Mesenchymal stem cell (in vitro differentiated cells and primary cell): ENCODE results near the gene KIF25.

Experiments
- DNase-seq: peaks from one replicate; pipeline ENCODE4 v3.0.0-alpha.2; 2013
- H2AFZ ChIP-seq: one replicate; pipeline ENCODE4 v1.6.1; 2013; ENCODE audit warnings: low read depth, mild to moderate bottlenecking, control low read depth, inconsistent platforms, low read length, moderate library complexity
- H2AK5ac ChIP-seq: 2 replicates; pipeline ENCODE4 v1.6.1; 2013; ENCODE audit warnings: low read length, moderate library complexity, mild to moderate bottlenecking, inconsistent platforms; ENCODE audit not compliant: severe bottlenecking
- H2BK120ac ChIP-seq: one replicate; pipeline ENCODE4 v1.6.1; 2013; ENCODE audit warnings: low read depth, mild to moderate bottlenecking, inconsistent platforms, low read length, moderate library complexity
- H2BK12ac ChIP-seq, 2 experiments: one replicate each; pipeline ENCODE4 v1.6.1; 2013; ENCODE audit warnings: inconsistent platforms in 2 of 2, low read length in 2 of 2, mild to moderate bottlenecking in 2 of 2, moderate library complexity in 2 of 2, control low read depth in 1 of 2
- H2BK15ac ChIP-seq: one replicate; pipeline ENCODE4 v1.6.1; 2013; ENCODE audit warnings: mild to moderate bottlenecking, low read depth, inconsistent platforms; ENCODE audit not compliant: poor library complexity, severe bottlenecking
- H2BK5ac ChIP-seq: 2 replicates; pipeline ENCODE4 v1.6.1; 2013; ENCODE audit warnings: low read depth, mild to moderate bottlenecking, low read length, control low read depth, inconsistent platforms; ENCODE audit not compliant: poor library complexity, severe bottlenecking
- H3K14ac ChIP-seq, 2 experiments: one replicate each; pipeline ENCODE4 v1.6.1; 2013; ENCODE audit warnings: inconsistent platforms in 2 of 2, low read length in 2 of 2, control low read depth in 1 of 2, mild to moderate bottlenecking in 1 of 2, moderate library complexity in 1 of 2
- H3K18ac ChIP-seq, 2 experiments: one replicate each; pipeline ENCODE4 v1.6.1; 2013; ENCODE audit warnings: inconsistent platforms in 2 of 2, low read length in 2 of 2, control low read depth in 1 of 2, low read depth in 1 of 2, mild to moderate bottlenecking in 1 of 2
- H3K23ac ChIP-seq, 2 experiments: one replicate each; pipeline ENCODE4 v1.6.1; 2013; ENCODE audit warnings: inconsistent platforms in 2 of 2, low read length in 2 of 2, mild to moderate bottlenecking in 2 of 2, moderate library complexity in 2 of 2, control low read depth in 1 of 2
- H3K27ac ChIP-seq: 2 replicates; pipeline ENCODE4 v1.5.1; 2013; ENCODE audit warnings: mild to moderate bottlenecking, moderate library complexity, low read length, control low read depth, inconsistent platforms; ENCODE audit not compliant: poor library complexity, severe bottlenecking
- H3K27me3 ChIP-seq, 2 experiments: 2 replicates each; pipeline versions ENCODE4 v1.6.1 to v1.7.0; 2013; ENCODE audit warnings: low read length in 2 of 2, mild to moderate bottlenecking in 2 of 2, moderate library complexity in 2 of 2, control low read depth in 1 of 2, inconsistent platforms in 1 of 2; ENCODE audit not compliant: control insufficient read depth in 1 of 2, insufficient read depth in 1 of 2
- H3K36me3 ChIP-seq, 2 experiments: 2 replicates each; pipeline versions ENCODE4 v1.6.1 to v1.7.0; 2013; ENCODE audit warnings: low read length in 2 of 2, control low read depth in 1 of 2, inconsistent platforms in 1 of 2, low read depth in 1 of 2, mild to moderate bottlenecking in 1 of 2; ENCODE audit not compliant: insufficient read depth in 2 of 2, control insufficient read depth in 1 of 2
- H3K4ac ChIP-seq, 2 experiments: one replicate each; pipeline ENCODE4 v1.6.1; 2013; ENCODE audit warnings: inconsistent platforms in 2 of 2, low read length in 2 of 2, mild to moderate bottlenecking in 2 of 2, moderate library complexity in 2 of 2, control low read depth in 1 of 2, low read depth in 1 of 2
- H3K4me1 ChIP-seq: 2 replicates; pipeline ENCODE4 v1.6.1; 2013; ENCODE audit warnings: low read depth, low read length, control low read depth; ENCODE audit not compliant: control insufficient read depth, insufficient read depth
- H3K4me2 ChIP-seq: 2 replicates; pipeline ENCODE4 v1.6.1; 2013; ENCODE audit warnings: low read length, mild to moderate bottlenecking, inconsistent platforms; ENCODE audit not compliant: poor library complexity, severe bottlenecking
- H3K4me3 ChIP-seq, 2 experiments: 2 replicates each; pipeline versions ENCODE4 v1.5.1 to v1.7.0; 2013; ENCODE audit warnings: low read length in 2 of 2, mild to moderate bottlenecking in 2 of 2, control low read depth in 1 of 2, low read depth in 1 of 2; ENCODE audit not compliant: insufficient read depth in 1 of 2
- H3K79me1 ChIP-seq: replicated peaks from 2 replicates; pipeline ENCODE4 v1.6.1; 2013; ENCODE audit warnings: mild to moderate bottlenecking, control low read depth, low read length, inconsistent platforms; ENCODE audit not compliant: poor library complexity, severe bottlenecking
- H3K9ac ChIP-seq: 2 replicates; pipeline ENCODE4 v1.7.0; 2013; ENCODE audit warnings: mild to moderate bottlenecking, low read length, moderate library complexity
- H3K9me3 ChIP-seq: 2 replicates; pipeline ENCODE4 v1.7.0; 2013; ENCODE audit warnings: mild to moderate bottlenecking, low read length; ENCODE audit not compliant: control insufficient read depth
- H4K8ac ChIP-seq: one replicate; pipeline ENCODE4 v1.6.1; 2013; ENCODE audit warnings: inconsistent platforms, mild to moderate bottlenecking, low read length, moderate library complexity
- H4K91ac ChIP-seq: one replicate; pipeline ENCODE4 v1.6.1; 2013; ENCODE audit warnings: mild to moderate bottlenecking, low read length, inconsistent platforms
- WGBS: methylation state at CpG from one replicate; pipeline ENCODE4 v1.1.7; 2013; ENCODE audit warnings: mixed read lengths; 5-methylcytosine and 5-hydroxymethylcytosine counted together

The KIF25 gene

DNA sequence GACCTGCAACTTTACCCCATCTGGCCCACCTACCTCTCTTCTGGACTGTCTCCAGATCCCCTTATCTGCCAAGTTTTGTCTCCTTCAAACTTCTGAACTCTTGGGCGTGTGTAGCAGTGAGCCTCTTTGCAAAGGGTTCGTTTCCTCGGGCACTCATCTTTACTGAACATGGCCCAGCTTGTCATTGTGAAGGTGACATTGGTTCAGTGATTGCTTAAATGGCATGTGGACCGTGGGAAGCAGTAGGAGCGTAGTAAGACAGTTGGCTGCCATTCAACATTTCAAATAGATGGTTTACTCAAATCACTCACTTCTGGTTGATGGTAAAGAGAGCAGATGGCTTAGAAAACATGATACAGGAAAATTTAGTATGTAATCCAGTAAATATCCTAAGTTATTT is 34.8 kb upstream of the KIF25 start:
- H3K4me3 ChIP-seq = no peak overlapping the region
- no peak overlapping the region for H3K18ac ChIP-seq

DNA sequence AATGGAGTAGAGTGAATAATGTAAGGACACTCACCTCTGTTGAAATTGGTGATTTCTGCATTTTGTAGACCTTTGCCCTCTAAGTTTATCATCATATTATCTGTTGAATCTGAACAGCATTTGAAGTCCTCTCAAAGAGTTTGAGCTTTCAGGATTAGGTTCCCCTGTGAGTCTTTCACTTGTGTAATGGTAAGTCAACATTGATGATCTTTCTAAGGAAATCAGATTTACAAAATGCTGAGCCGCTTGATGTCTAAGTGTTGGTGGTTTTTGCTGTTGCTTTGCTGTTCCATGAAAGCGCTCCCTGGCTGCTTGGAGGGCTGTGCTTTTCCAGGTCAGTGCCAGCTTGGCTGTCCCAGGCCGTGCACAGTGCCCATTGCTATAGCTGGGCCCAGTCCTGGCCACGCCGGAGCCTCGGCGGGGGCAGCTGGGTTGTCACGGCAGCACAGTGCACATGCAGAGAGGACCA is 33.8 kb upstream of the KIF25 start:
- peaks cover 15% of the 10 kb centered on the region for H3K79me1 ChIP-seq
- H3K9ac ChIP-seq = no peak overlapping the region
- no peak overlapping the region for H3K27ac ChIP-seq
- H3K4me3 ChIP-seq = no peak overlapping the region
- H3K18ac ChIP-seq = no peak overlapping the region
- H3K27me3 ChIP-seq = no peaks in the 10 kb centered on the region
- H2BK12ac ChIP-seq = peak overlapping the region in 1 of 2 experiments; percentile 51
- no peak for DNase-seq
- no peak overlapping the region for H4K8ac ChIP-seq
- H2BK15ac ChIP-seq = no peak overlapping the region
- H3K4me1 ChIP-seq = peaks cover 5% of the 10 kb centered on the region
- no peak overlapping the region for H2AFZ ChIP-seq
- no peaks in the 10 kb centered on the region for H3K9me3 ChIP-seq
- no peak overlapping the region for H4K91ac ChIP-seq
- H3K23ac ChIP-seq = no peak overlapping the region
- H2BK5ac ChIP-seq = no peak overlapping the region
- WGBS = 93% methylated on average over 4 of the region's 8 CpGs
- no peak overlapping the region for H2AK5ac ChIP-seq
- no peak overlapping the region for H3K4me2 ChIP-seq
- H3K4ac ChIP-seq = no peak overlapping the region
- H3K14ac ChIP-seq = no peak overlapping the region
- H3K36me3 ChIP-seq = peaks cover 28 to 50% of the 10 kb centered on the region in 2 experiments
- no peak overlapping the region for H2BK120ac ChIP-seq

More for the DNA sequence above, 34.8 kb upstream of the KIF25 start:
- no peak overlapping the region for H3K4me2 ChIP-seq
- peaks cover 17% of the 10 kb centered on the region for H3K79me1 ChIP-seq
- no peak for DNase-seq
- peaks cover 26 to 46% of the 10 kb centered on the region in 2 experiments for H3K36me3 ChIP-seq
- H2BK120ac ChIP-seq = no peak overlapping the region
- peaks cover 6% of the 10 kb centered on the region for H3K4me1 ChIP-seq
- no peak overlapping the region for H3K27ac ChIP-seq
- H3K14ac ChIP-seq = no peak overlapping the region
- no peak overlapping the region for H2BK12ac ChIP-seq
- no peak overlapping the region for H3K9ac ChIP-seq
- no peak overlapping the region for H4K8ac ChIP-seq
- H2BK15ac ChIP-seq = no peak overlapping the region
- H2AFZ ChIP-seq = no peak overlapping the region
- H4K91ac ChIP-seq = no peak overlapping the region
- no peaks in the 10 kb centered on the region for H3K9me3 ChIP-seq
- no peak overlapping the region for H2AK5ac ChIP-seq
- no peaks in the 10 kb centered on the region for H3K27me3 ChIP-seq
- H3K4ac ChIP-seq = no peak overlapping the region
- no peak overlapping the region for H3K23ac ChIP-seq
- 96% methylated on average over 5 of the region's 5 CpGs for WGBS
- H2BK5ac ChIP-seq = no peak overlapping the region

DNA sequence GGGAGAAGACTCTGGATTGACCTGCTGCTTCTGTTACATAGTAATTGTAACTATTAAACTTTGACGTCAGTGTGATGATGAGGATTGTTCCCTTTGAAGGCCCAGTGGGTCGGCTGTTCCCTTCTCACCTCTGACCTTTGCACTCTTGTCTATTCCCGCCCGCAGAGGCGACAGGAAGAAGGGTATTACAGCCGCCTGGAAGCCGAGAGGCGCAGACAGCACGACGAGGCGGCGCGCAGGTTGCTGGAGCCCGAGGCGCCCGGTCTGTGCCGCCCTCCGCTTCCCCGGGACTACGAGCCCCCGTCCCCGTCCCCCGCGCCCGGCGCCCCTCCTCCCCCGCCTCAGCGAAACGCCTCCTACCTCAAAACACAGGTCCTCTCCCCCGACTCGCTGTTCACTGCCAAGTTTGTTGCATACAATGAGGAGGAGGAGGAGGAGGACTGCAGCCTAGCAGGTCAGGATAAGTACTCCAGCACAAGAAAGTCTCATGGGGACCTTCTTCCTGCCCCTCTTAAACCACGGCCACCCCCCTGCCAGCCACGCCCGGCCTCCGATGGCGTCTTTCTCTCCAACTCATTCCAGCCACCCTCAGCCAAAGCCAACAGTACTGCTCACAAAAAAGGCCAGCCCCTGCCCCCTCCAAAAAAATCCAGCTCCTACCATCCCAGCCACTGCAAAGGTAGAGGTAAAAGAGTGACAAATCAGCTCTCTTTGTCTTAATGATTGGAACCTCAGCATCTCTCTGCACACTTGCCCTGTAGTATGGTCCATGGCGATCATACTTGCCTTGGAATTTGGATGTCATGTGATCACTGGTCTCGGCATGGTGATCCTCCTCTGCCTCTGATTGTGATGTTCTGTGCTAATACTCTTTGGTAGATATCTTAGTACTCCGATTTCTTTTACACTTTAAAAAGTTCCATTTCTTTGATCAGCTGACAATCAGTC is 31.6 kb upstream of the KIF25 start:
- no peak overlapping the region for H2AK5ac ChIP-seq
- H4K8ac ChIP-seq = no peak overlapping the region
- no peaks in the 10 kb centered on the region for H3K27me3 ChIP-seq
- H4K91ac ChIP-seq = no peak overlapping the region
- no peaks in the 10 kb centered on the region for H3K9me3 ChIP-seq
- no peak overlapping the region for H3K18ac ChIP-seq
- no peak overlapping the region for H2BK12ac ChIP-seq
- no peak overlapping the region for H3K23ac ChIP-seq
- H3K14ac ChIP-seq = no peak overlapping the region
- no peak overlapping the region for H2BK5ac ChIP-seq
- no peak overlapping the region for H2AFZ ChIP-seq
- no peak overlapping the region for H3K27ac ChIP-seq
- no peak overlapping the region for H3K9ac ChIP-seq
- H3K4me2 ChIP-seq = no peak overlapping the region
- 95% methylated on average over 15 of the region's 39 CpGs for WGBS
- H3K79me1 ChIP-seq = peaks cover 13% of the 10 kb centered on the region
- H3K36me3 ChIP-seq = peaks cover 29 to 68% of the 10 kb centered on the region in 2 experiments
- no peak overlapping the region for H2BK120ac ChIP-seq
- no peak overlapping the region for H3K4me3 ChIP-seq
- no peak overlapping the region for H2BK15ac ChIP-seq
- peaks cover 5% of the 10 kb centered on the region for H3K4me1 ChIP-seq
- no peak for DNase-seq
- H3K4ac ChIP-seq = no peak overlapping the region

DNA sequence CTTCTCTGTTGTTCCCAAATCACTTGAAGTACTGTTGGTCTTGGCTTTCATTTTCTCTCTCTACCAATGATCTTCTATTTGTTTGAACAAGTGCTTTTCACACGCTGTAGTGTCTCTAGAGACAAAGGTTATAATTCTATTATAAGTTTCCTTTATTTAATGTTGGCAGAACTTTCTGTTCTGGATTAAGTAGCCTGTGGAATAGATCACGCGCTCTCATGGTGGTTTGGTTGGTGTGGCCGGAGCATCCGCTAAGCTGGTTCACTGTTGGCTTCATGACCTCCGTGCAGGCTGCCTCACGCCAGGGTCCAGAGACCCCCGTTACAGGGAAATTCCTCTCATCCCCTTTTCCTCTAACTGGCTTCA is 30.9 kb upstream of the KIF25 start:
- Histone ChIP-seq H2AK5ac (no peak overlapping the region), H3K23ac (no peak overlapping the region), H2AFZ (no peak overlapping the region), H3K9me3 (no peaks in the 10 kb centered on the region), H2BK5ac (no peak overlapping the region), H2BK120ac (no peak overlapping the region), H3K36me3 (peaks cover 29 to 68% of the 10 kb centered on the region in 2 experiments), H3K4ac (no peak overlapping the region), H4K91ac (no peak overlapping the region), H3K18ac (no peak overlapping the region), H3K4me2 (no peak overlapping the region), H3K27ac (no peak overlapping the region), H3K14ac (no peak overlapping the region), H3K4me3 (no peak overlapping the region), H2BK15ac (no peak overlapping the region), H3K4me1 (peaks cover 5% of the 10 kb centered on the region), H3K79me1 (peaks cover 12% of the 10 kb centered on the region), H3K27me3 (no peaks in the 10 kb centered on the region), H3K9ac (no peak overlapping the region), H2BK12ac (no peak overlapping the region), H4K8ac (peak overlapping the region; percentile 32)
- no peak for DNase-seq
- WGBS = 98% methylated on average over 7 of the region's 8 CpGs
